ENCODE data around the gene UBR3.

DNA sequence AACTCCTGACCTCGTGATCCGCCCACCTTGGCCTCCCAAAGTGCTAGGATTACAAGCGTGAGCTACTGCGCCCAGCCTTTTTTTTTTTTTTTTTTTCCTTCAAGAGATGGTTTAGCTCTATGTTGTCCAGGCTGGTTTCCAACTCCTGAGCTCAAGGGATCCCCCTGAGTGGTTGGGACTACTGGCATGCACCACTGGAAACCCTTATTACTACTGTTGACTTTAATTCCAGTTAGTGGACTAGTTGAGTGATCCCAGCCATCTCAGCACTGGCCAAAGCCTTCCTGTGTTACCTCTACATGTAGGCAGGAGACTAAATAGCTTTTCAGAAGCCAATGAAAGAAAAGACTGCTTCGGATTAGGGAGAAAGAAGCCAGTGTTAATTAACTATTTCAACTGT, 36.7 kb upstream of the UBR3 start:
- TF ChIP-seq, protein P1, sequence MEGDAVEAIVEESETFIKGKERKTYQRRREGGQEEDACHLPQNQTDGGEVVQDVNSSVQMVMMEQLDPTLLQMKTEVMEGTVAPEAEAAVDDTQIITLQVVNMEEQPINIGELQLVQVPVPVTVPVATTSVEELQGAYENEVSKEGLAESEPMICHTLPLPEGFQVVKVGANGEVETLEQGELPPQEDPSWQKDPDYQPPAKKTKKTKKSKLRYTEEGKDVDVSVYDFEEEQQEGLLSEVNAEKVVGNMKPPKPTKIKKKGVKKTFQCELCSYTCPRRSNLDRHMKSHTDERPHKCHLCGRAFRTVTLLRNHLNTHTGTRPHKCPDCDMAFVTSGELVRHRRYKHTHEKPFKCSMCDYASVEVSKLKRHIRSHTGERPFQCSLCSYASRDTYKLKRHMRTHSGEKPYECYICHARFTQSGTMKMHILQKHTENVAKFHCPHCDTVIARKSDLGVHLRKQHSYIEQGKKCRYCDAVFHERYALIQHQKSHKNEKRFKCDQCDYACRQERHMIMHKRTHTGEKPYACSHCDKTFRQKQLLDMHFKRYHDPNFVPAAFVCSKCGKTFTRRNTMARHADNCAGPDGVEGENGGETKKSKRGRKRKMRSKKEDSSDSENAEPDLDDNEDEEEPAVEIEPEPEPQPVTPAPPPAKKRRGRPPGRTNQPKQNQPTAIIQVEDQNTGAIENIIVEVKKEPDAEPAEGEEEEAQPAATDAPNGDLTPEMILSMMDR (conservative IDR thresholded peaks at IDR 0.05): no peak
- TF ChIP-seq ZFX (IDR thresholded peaks at IDR 0.05): no peak

Data from C4-2B (cell line).